AG09319 (cell line): ENCODE results near the gene SLC25A1.

Experiments used
- DNase-seq: peaks from one replicate; pipeline ENCODE4 v3.0.0-alpha.2; 2010; ENCODE audit warnings: low read depth; ENCODE audit errors: extremely low read depth
- CTCF ChIP-seq: IDR thresholded peaks from 2 replicates; pipeline ENCODE4 v1.5.1; 2011; ENCODE audit warnings: low read depth, mild to moderate bottlenecking, inconsistent platforms, low read length, moderate library complexity

Gene SLC25A1

GRCh38 chr22:19137384-19138216 lies 40.9 kb downstream of the SLC25A1 start:
- DNase-seq = no peak
- no peak for TF ChIP-seq CTCF

- TF ChIP-seq CTCF = no peak
- no peak for DNase-seq
Observed at GRCh38 chr22:19136915-19137314, 41.6 kb downstream of the SLC25A1 start.

GRCh38 chr22:19134874-19135273 lies 43.7 kb downstream of the SLC25A1 start:
- TF ChIP-seq CTCF = no peak

GRCh38 chr22:19134176-19134831 lies 44.2 kb downstream of the SLC25A1 start:
- TF ChIP-seq CTCF = no peak
- DNase-seq = no peak

More at GRCh38 chr22:19134874-19135273, 43.7 kb downstream of the SLC25A1 start:
- DNase-seq = no peak

GRCh38 chr22:19133561-19133960 lies 45.0 kb downstream of the SLC25A1 start:
- no peak for TF ChIP-seq CTCF
- no peak for DNase-seq

- no peak for DNase-seq
- no peak for TF ChIP-seq CTCF
Observed at GRCh38 chr22:19132693-19133400, 45.7 kb downstream of the SLC25A1 start.

GRCh38 chr22:19132153-19132552 lies 46.4 kb downstream of the SLC25A1 start:
- DNase-seq = no peak
- TF ChIP-seq CTCF = no peak
